IMR-90 (cell line): Measurements from ENCODE around the gene PLVAP. TPM values are rescaled to one million over a fixed set of nuclear protein-coding genes. Genes with fewer than 3 reads are reported as not detected.

ENCODE experiments used
- ATAC-seq: fragments of 200-7000 bp; cut with Tn5 transposase; 2 replicates; pipeline ENCODE4 v1.9.1; 2020; ENCODE audit warnings: low read depth, mild to moderate bottlenecking, moderate library complexity
- BruUV-seq: library from RNA; stranded (reverse); fragments of 400-500 nt; replicated peaks from 2 replicates; lab custom pipeline; 2021; lab: Mats Ljungman, UMichigan
- CTCF ChIA-PET: fragments of 300-600 bp; formaldehyde crosslinking; extraction: SDS; loops from one replicate; lab custom pipeline; 2021; ENCODE audit warnings: antibody characterized with exemption; lab: Yijun Ruan, JAX
- POLR2A ChIA-PET: fragments of 300-600 bp; sonication (Branson Sonifier 250); formaldehyde crosslinking; loops from one replicate; lab custom pipeline; 2022; ENCODE audit warnings: antibody characterized with exemption; ENCODE audit not compliant: unreplicated experiment; lab: Charles Lee
- DNase-seq: peaks from one replicate; pipeline ENCODE4 v3.0.0; 2013
- H2AFZ ChIP-seq: replicated peaks from 2 replicates; pipeline ENCODE3; 2013; ENCODE audit warnings: low read length, mild to moderate bottlenecking; ENCODE audit not compliant: poor library complexity
- H2AK5ac ChIP-seq: 2 replicates; pipeline ENCODE4 v1.6.1; 2013; ENCODE audit warnings: low read depth, low read length, inconsistent platforms
- H2AK9ac ChIP-seq: replicated peaks from 2 replicates; pipeline ENCODE3; 2013; ENCODE audit warnings: mild to moderate bottlenecking, low read depth, low read length, moderate library complexity; ENCODE audit not compliant: poor library complexity
- H2BK120ac ChIP-seq: 2 replicates; pipeline ENCODE4 v1.6.1; 2013; ENCODE audit warnings: low read depth, low read length, inconsistent platforms
- H2BK15ac ChIP-seq: 3 replicates; pipeline ENCODE4 v1.6.1; 2013; ENCODE audit warnings: low read depth, low read length, inconsistent platforms
- H2BK20ac ChIP-seq: 2 replicates; pipeline ENCODE4 v1.6.1; 2013; ENCODE audit warnings: low read depth, mild to moderate bottlenecking, inconsistent platforms, low read length, moderate library complexity
- H2BK5ac ChIP-seq: 2 replicates; pipeline ENCODE4 v1.6.1; 2013; ENCODE audit warnings: mild to moderate bottlenecking, low read depth, low read length, inconsistent platforms; ENCODE audit not compliant: poor library complexity, severe bottlenecking
- H3K14ac ChIP-seq: replicated peaks from 2 replicates; pipeline ENCODE4 v1.6.1; 2013; ENCODE audit warnings: low read depth, low read length, inconsistent platforms
- H3K18ac ChIP-seq: 2 replicates; pipeline ENCODE4 v1.6.1; 2013; ENCODE audit warnings: low read depth, low read length, control low read depth
- H3K23ac ChIP-seq: 2 replicates; pipeline ENCODE4 v1.6.1; 2013; ENCODE audit warnings: low read depth, low read length, inconsistent platforms
- H3K27ac ChIP-seq: 2 replicates; pipeline ENCODE4 v1.5.1; 2013; ENCODE audit warnings: mild to moderate bottlenecking, control low read depth, low read length; ENCODE audit not compliant: insufficient read depth
- H3K27me3 ChIP-seq: 2 replicates; pipeline ENCODE4 v1.6.1; 2013; ENCODE audit warnings: low read length; ENCODE audit not compliant: control insufficient read depth, insufficient read depth
- H3K36me3 ChIP-seq: 2 replicates; pipeline ENCODE4 v1.6.1; 2013; ENCODE audit warnings: low read length, mixed read lengths; ENCODE audit not compliant: control insufficient read depth, insufficient read depth
- H3K4ac ChIP-seq: 2 replicates; pipeline ENCODE4 v1.6.1; 2013; ENCODE audit warnings: low read depth, low read length, inconsistent platforms
- H3K4me1 ChIP-seq: 2 replicates; pipeline ENCODE4 v1.6.1; 2013; ENCODE audit warnings: low read length, mixed read lengths; ENCODE audit not compliant: control insufficient read depth, insufficient read depth
- H3K4me2 ChIP-seq: 2 replicates; pipeline ENCODE4 v1.6.1; 2013; ENCODE audit warnings: low read depth, mild to moderate bottlenecking, control low read depth, low read length, moderate library complexity
- H3K4me3 ChIP-seq: 2 replicates; pipeline ENCODE4 v1.5.1; 2013; ENCODE audit warnings: low read depth, mild to moderate bottlenecking, control low read depth, low read length, moderate library complexity; ENCODE audit not compliant: insufficient read depth
- H3K56ac ChIP-seq: 2 replicates; pipeline ENCODE4 v1.6.1; 2013; ENCODE audit warnings: low read length, inconsistent platforms; ENCODE audit not compliant: insufficient read depth; ENCODE audit errors: extremely low read depth
- H3K79me1 ChIP-seq, 2 experiments: 2 replicates each; pipeline ENCODE4 v1.6.1; 2013; ENCODE audit warnings: low read length in 2 of 2, inconsistent platforms in 1 of 2, low read depth in 1 of 2
- H3K9ac ChIP-seq: 2 replicates; pipeline ENCODE4 v1.6.1; 2013; ENCODE audit warnings: low read depth, low read length, control low read depth
- H3K9me1 ChIP-seq: 2 replicates; pipeline ENCODE4 v1.6.1; 2013; ENCODE audit warnings: low read length, inconsistent platforms; ENCODE audit not compliant: insufficient read depth
- H3K9me3 ChIP-seq: 2 replicates; pipeline ENCODE4 v1.6.1; 2013; ENCODE audit warnings: low read length; ENCODE audit not compliant: control insufficient read depth, insufficient read depth
- H4K20me1 ChIP-seq: 2 replicates; pipeline ENCODE4 v1.6.1; 2013; ENCODE audit warnings: low read length, inconsistent platforms; ENCODE audit not compliant: insufficient read depth
- H4K5ac ChIP-seq: 2 replicates; pipeline ENCODE4 v1.6.1; 2013; ENCODE audit warnings: mild to moderate bottlenecking, low read depth, low read length, control low read depth
- H4K8ac ChIP-seq, 2 experiments: 2 replicates each; pipeline ENCODE4 v1.6.1; 2013; ENCODE audit warnings: low read depth in 2 of 2, low read length in 2 of 2, control low read depth in 1 of 2, inconsistent platforms in 1 of 2
- H4K91ac ChIP-seq: 2 replicates; pipeline ENCODE4 v1.6.1; 2013; ENCODE audit warnings: low read depth, low read length, inconsistent platforms; ENCODE audit not compliant: insufficient read depth
- BHLHE40 ChIP-seq: fragments of 150-350 bp; IDR thresholded peaks from 2 replicates; pipeline ENCODE4 v1.6.1; 2016; ENCODE audit warnings: mild to moderate bottlenecking, low read depth, low read length
- CEBPB ChIP-seq: IDR thresholded peaks from 2 replicates; pipeline ENCODE4 v1.6.1; 2012; ENCODE audit warnings: low read depth, low read length, improper control_type of control experiment
- FOS ChIP-seq: fragments of 150-350 bp; IDR thresholded peaks from 2 replicates; pipeline ENCODE4 v1.6.1; 2016; ENCODE audit warnings: low read depth, low read length
- MAZ ChIP-seq: IDR thresholded peaks from 2 replicates; pipeline ENCODE4 v1.6.1; 2012; ENCODE audit warnings: low read depth, mild to moderate bottlenecking, low read length, improper control_type of control experiment, moderate library complexity, borderline replicate concordance
- MXI1 ChIP-seq: IDR thresholded peaks from 2 replicates; pipeline ENCODE4 v1.6.1; 2012; ENCODE audit warnings: low read depth, mild to moderate bottlenecking, low read length, moderate library complexity, borderline replicate concordance
- NFE2L2 ChIP-seq: fragments of 150-350 bp; IDR thresholded peaks from 2 replicates; pipeline ENCODE4 v1.6.1; 2016; ENCODE audit warnings: low read depth, mild to moderate bottlenecking, low read length
- RCOR1 ChIP-seq: IDR thresholded peaks from 2 replicates; pipeline ENCODE4 v1.6.1; 2012; ENCODE audit warnings: mild to moderate bottlenecking, low read length, improper control_type of control experiment; ENCODE audit not compliant: insufficient replicate concordance
- RFX5 ChIP-seq: IDR thresholded peaks from 2 replicates; pipeline ENCODE4 v1.8.0; 2012; ENCODE audit warnings: low read depth, mild to moderate bottlenecking, low read length, moderate library complexity
- SMC3 ChIP-seq: fragments of 150-350 bp; IDR thresholded peaks from 2 replicates; pipeline ENCODE4 v1.6.1; 2016; ENCODE audit warnings: low read depth, mild to moderate bottlenecking, antibody characterized with exemption, low read length, moderate library complexity
- WGBS, 2 experiments: methylation state at CpG; one replicate each; pipeline versions ENCODE4 v1.1.5 to v1.1.7; 2013; ENCODE audit warnings: missing lambda C conversion rate in 2 of 2; ENCODE audit not compliant: insufficient read length in 1 of 2; ENCODE audit errors: extremely low coverage in 2 of 2; 5-methylcytosine and 5-hydroxymethylcytosine counted together
- dilution Hi-C: fragments of 300-500 bp; cut with HindIII; formaldehyde crosslinking; loops from one replicate; pipeline ENCODE4 v1.14.3; 2018; ENCODE audit warnings: low sequenced_read_pairs; ENCODE audit not compliant: unreplicated experiment
- in situ Hi-C: fragments of 300-500 bp; cut with MboI; formaldehyde crosslinking; loops from 3 replicates; pipeline ENCODE4 v1.14.3; 2019; ENCODE audit warnings: low sequenced_read_pairs, inconsistent platforms, mixed read lengths
- intact Hi-C: fragments of 100-400 bp; cut with micrococcal nuclease; formaldehyde crosslinking; loops from 2 replicates; pipeline ENCODE4 v1.10.0; 2022
- polyA plus RNA-seq, 3 experiments: library from polyadenylated mRNA; depleted of rRNA; stranded (reverse); fragments of >200 nt; gene quantifications; 2 replicates each; pipeline ENCODE4 v1.2.3, GENCODE V29; 2012; ENCODE audit warnings: low replicate concordance in 1 of 3
- total RNA-seq: library from RNA; depleted of rRNA; stranded (reverse); fragments of >200 nt; gene quantifications from 2 replicates; pipeline ENCODE4 v1.2.3, GENCODE V29; 2012
- TF ChIP-seq, protein P1 (sequence below): conservative IDR thresholded peaks from 2 replicates; pipeline ENCODE4 v1.5.1; 2012; ENCODE audit warnings: mild to moderate bottlenecking, low read depth, low read length, improper control_type of control experiment
- TF ChIP-seq, protein P2 (sequence below): fragments of 150-350 bp; IDR thresholded peaks from 2 replicates; pipeline ENCODE4 v1.6.1; 2017; ENCODE audit warnings: mild to moderate bottlenecking, antibody characterized with exemption, low read length, low read depth
- TF ChIP-seq, protein P3 (sequence below): fragments of 150-350 bp; IDR thresholded peaks from 2 replicates; pipeline ENCODE4 v1.6.1; 2016; ENCODE audit warnings: low read depth, mild to moderate bottlenecking, low read length, moderate library complexity, borderline replicate concordance

Gene PLVAP
- total and polyA plus RNA-seq, 2 of the 4 experiments (the other 2 are of a cell fraction): not detected

DNA sequence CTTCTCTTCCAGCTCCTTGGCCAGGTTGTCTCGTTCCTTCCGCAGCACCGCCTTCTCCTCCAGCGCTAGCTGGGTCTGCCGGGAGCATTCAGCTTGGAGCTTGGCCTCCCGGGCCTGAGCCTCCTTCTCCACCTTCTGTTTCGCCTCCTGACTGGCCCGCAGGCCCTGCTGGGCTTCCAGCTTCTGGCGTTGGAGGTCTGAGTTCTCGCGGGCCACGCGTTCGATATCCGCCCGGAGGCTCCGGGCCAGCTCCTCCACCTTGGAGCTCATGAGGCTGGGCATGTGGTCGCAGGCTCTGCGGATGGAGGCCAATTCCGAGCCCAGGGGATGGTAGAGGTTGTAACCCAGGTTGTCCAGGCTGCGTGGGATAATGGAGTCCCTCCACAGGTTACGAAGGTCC is 11.8 kb downstream of the PLVAP start:
- Histone ChIP-seq H3K4me1 (peaks cover 2% of the 10 kb centered on the region; the same call in 1 of the 2 replicates), H2BK20ac (no peak overlapping the region), H4K8ac (no peak overlapping the region), H3K4me2 (no peak overlapping the region), H4K91ac (no peak overlapping the region), H3K4ac (no peak overlapping the region), H3K27ac (no peak overlapping the region), H3K79me1 (no peaks in the 10 kb centered on the region), H3K9me1 (peaks cover 2% of the 10 kb centered on the region; the same call in 1 of the 2 replicates), H2BK15ac (no peak overlapping the region), H3K23ac (no peak overlapping the region), H3K4me3 (no peak overlapping the region), H2AFZ (no peak overlapping the region), H3K9me3 (no peaks in the 10 kb centered on the region), H2BK120ac (no peak overlapping the region), H3K18ac (no peak overlapping the region), H3K14ac (no peak overlapping the region), H3K56ac (no peak overlapping the region), H4K5ac (no peak overlapping the region), H3K36me3 (no peaks in the 10 kb centered on the region), H2BK5ac (no peak overlapping the region), H2AK9ac (no peak overlapping the region), H4K20me1 (no peaks in the 10 kb centered on the region), H3K9ac (no peak overlapping the region), H2AK5ac (no peak overlapping the region), H3K27me3 (peaks cover 11% of the 10 kb centered on the region)
- no TSS peak for BruUV-seq
- intact Hi-C loops: no loop called here
- dilution Hi-C loops: no loop called here
- ATAC-seq (no peak), DNase-seq (no peak)
- TF ChIP-seq SMC3: no peak
- TF ChIP-seq, protein P1, sequence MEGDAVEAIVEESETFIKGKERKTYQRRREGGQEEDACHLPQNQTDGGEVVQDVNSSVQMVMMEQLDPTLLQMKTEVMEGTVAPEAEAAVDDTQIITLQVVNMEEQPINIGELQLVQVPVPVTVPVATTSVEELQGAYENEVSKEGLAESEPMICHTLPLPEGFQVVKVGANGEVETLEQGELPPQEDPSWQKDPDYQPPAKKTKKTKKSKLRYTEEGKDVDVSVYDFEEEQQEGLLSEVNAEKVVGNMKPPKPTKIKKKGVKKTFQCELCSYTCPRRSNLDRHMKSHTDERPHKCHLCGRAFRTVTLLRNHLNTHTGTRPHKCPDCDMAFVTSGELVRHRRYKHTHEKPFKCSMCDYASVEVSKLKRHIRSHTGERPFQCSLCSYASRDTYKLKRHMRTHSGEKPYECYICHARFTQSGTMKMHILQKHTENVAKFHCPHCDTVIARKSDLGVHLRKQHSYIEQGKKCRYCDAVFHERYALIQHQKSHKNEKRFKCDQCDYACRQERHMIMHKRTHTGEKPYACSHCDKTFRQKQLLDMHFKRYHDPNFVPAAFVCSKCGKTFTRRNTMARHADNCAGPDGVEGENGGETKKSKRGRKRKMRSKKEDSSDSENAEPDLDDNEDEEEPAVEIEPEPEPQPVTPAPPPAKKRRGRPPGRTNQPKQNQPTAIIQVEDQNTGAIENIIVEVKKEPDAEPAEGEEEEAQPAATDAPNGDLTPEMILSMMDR: no peak
- TF ChIP-seq RCOR1: no peak
- no peak for TF ChIP-seq NFE2L2
- no peak for TF ChIP-seq FOS
- TF ChIP-seq RFX5: no peak
- no peak for TF ChIP-seq BHLHE40
- TF ChIP-seq MXI1: no peak
- TF ChIP-seq CEBPB: no peak
- no peak for TF ChIP-seq MAZ
- TF ChIP-seq, protein P2, sequence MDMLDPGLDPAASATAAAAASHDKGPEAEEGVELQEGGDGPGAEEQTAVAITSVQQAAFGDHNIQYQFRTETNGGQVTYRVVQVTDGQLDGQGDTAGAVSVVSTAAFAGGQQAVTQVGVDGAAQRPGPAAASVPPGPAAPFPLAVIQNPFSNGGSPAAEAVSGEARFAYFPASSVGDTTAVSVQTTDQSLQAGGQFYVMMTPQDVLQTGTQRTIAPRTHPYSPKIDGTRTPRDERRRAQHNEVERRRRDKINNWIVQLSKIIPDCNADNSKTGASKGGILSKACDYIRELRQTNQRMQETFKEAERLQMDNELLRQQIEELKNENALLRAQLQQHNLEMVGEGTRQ: no peak
- TF ChIP-seq, protein P3, sequence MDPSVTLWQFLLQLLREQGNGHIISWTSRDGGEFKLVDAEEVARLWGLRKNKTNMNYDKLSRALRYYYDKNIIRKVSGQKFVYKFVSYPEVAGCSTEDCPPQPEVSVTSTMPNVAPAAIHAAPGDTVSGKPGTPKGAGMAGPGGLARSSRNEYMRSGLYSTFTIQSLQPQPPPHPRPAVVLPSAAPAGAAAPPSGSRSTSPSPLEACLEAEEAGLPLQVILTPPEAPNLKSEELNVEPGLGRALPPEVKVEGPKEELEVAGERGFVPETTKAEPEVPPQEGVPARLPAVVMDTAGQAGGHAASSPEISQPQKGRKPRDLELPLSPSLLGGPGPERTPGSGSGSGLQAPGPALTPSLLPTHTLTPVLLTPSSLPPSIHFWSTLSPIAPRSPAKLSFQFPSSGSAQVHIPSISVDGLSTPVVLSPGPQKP: no peak
- 87% methylated on average over 20 of the region's 22 CpGs; no CpG with 5 or more reads in 1 of the 2 experiments for WGBS, 2 experiments
- in situ Hi-C loops: no loop called here
- POLR2A ChIA-PET: no interaction called here
- CTCF ChIA-PET: interaction anchor here (0.6 kb wide), 1 partner anchor 56 kb away, joined by 3 read pairs; no protein-coding TSS in a partner anchor
